SK-N-SH treated with all-trans-retinoic acid at 6 μM for 48 hours (cell line): ENCODE measurements around the gene D2HGDH.

Experiments used
- ATAC-seq: fragments of 200-7000 bp; cut with Tn5 transposase; 3 replicates; pipeline ENCODE4 v1.9.1; 2020; ENCODE audit warnings: mild to moderate bottlenecking, moderate library complexity
- ARNTL ChIP-seq: fragments of 450-650 bp; formaldehyde crosslinking; IDR thresholded peaks from 2 replicates; pipeline ENCODE4 v1.5.0; 2020; ENCODE audit warnings: low read depth, mild to moderate bottlenecking, moderate library complexity, borderline replicate concordance
- CREB5 ChIP-seq: fragments of 250-450 bp; sonication (Bioruptor Pico); IDR thresholded peaks from 2 replicates; pipeline ENCODE4 v1.5.1; 2020; ENCODE audit warnings: low read depth, mild to moderate bottlenecking, moderate library complexity
- CSDC2 ChIP-seq: fragments of 250-450 bp; sonication (Bioruptor Pico); IDR thresholded peaks from 2 replicates; pipeline ENCODE4 v1.5.0; 2020; ENCODE audit warnings: mild to moderate bottlenecking, moderate library complexity
- CSRNP3 ChIP-seq: fragments of 250-450 bp; sonication (Bioruptor Pico); IDR thresholded peaks from 2 replicates; pipeline ENCODE4 v1.5.1; 2021; ENCODE audit warnings: mild to moderate bottlenecking, moderate library complexity
- ESRRG ChIP-seq: fragments of 250-450 bp; sonication (Bioruptor Pico); IDR thresholded peaks from 2 replicates; pipeline ENCODE4 v1.6.1; 2021; ENCODE audit warnings: mild to moderate bottlenecking
- GLIS3 ChIP-seq: fragments of 250-450 bp; sonication (Bioruptor Pico); IDR thresholded peaks from 2 replicates; pipeline ENCODE4 v1.5.0; 2020; ENCODE audit warnings: mild to moderate bottlenecking, moderate library complexity
- ISL1 ChIP-seq: fragments of 250-450 bp; sonication (Bioruptor Pico); IDR thresholded peaks from 2 replicates; pipeline ENCODE4 v2.1.2; 2022; ENCODE audit warnings: mild to moderate bottlenecking, moderate library complexity
- OSR1 ChIP-seq: fragments of 250-450 bp; sonication (Bioruptor Pico); IDR thresholded peaks from 2 replicates; pipeline ENCODE4 v1.8.0; 2022; ENCODE audit warnings: moderate library complexity, mild to moderate bottlenecking, inconsistent platforms
- PATZ1 ChIP-seq: fragments of 250-450 bp; sonication (Bioruptor Pico); IDR thresholded peaks from 2 replicates; pipeline ENCODE4 v1.8.0; 2020; ENCODE audit warnings: mild to moderate bottlenecking, moderate library complexity, borderline replicate concordance
- PPARA ChIP-seq: fragments of 250-450 bp; sonication (Bioruptor Pico); IDR thresholded peaks from 2 replicates; pipeline ENCODE4 v1.5.0; 2020; ENCODE audit warnings: mild to moderate bottlenecking, borderline replicate concordance
- RARB ChIP-seq: fragments of 250-450 bp; sonication (Bioruptor Pico); IDR thresholded peaks from 2 replicates; pipeline ENCODE4 v1.8.0; 2021; ENCODE audit warnings: mild to moderate bottlenecking, moderate library complexity
- SNAI2 ChIP-seq: fragments of 250-450 bp; sonication (Bioruptor Pico); IDR thresholded peaks from 2 replicates; pipeline ENCODE4 v1.5.0; 2020; ENCODE audit warnings: mild to moderate bottlenecking, moderate library complexity
- TCF4 ChIP-seq: fragments of 250-450 bp; sonication (Bioruptor Pico); IDR thresholded peaks from 2 replicates; pipeline ENCODE4 v1.8.0; 2021; ENCODE audit warnings: mild to moderate bottlenecking, moderate library complexity, borderline replicate concordance
- TSHZ2 ChIP-seq: fragments of 250-450 bp; sonication (Bioruptor Pico); IDR thresholded peaks from 2 replicates; pipeline ENCODE4 v1.5.0; 2020; ENCODE audit warnings: mild to moderate bottlenecking, moderate library complexity
- ZC3H10 ChIP-seq: fragments of 250-450 bp; sonication (Bioruptor Pico); IDR thresholded peaks from 2 replicates; pipeline ENCODE4 v1.5.1; 2021; ENCODE audit warnings: mild to moderate bottlenecking, moderate library complexity
- ZFP3 ChIP-seq: fragments of 250-450 bp; sonication (Bioruptor Pico); IDR thresholded peaks from 2 replicates; pipeline ENCODE4 v1.5.0; 2020; ENCODE audit warnings: mild to moderate bottlenecking, moderate library complexity
- ZFP30 ChIP-seq: fragments of 450-650 bp; formaldehyde crosslinking; IDR thresholded peaks from 2 replicates; pipeline ENCODE4 v1.5.0; 2022; ENCODE audit warnings: mild to moderate bottlenecking, moderate library complexity
- ZNF565 ChIP-seq: fragments of 450-650 bp; formaldehyde crosslinking; conservative IDR thresholded peaks from 2 replicates; pipeline ENCODE4 v1.5.0; 2020; ENCODE audit warnings: low read depth, mild to moderate bottlenecking, moderate library complexity

Gene D2HGDH

GRCh38 chr2:241808051-241808720 lies 73.8 kb downstream of the D2HGDH start (continued):
- TF ChIP-seq TSHZ2, result no peak

GRCh38 chr2:241808721-241809382 lies 74.4 kb downstream of the D2HGDH start, which contains the start of gene NEU4:
Gene NEU4, plus strand, starts transcription at chr2:241809193. Its CDS starts 5,292 bp downstream, at chr2:241814485.
- no peak for ATAC-seq
- TF ChIP-seq CSDC2 (CRISPR knock-in tag), result no peak

GRCh38 chr2:241809383-241810306 lies 75.2 kb downstream of the D2HGDH start:
- ATAC-seq, result no peak

GRCh38 chr2:241810307-241811200 lies 76.1 kb downstream of the D2HGDH start:
- TF ChIP-seq ARNTL (CRISPR knock-in tag) (no peak), TCF4 (CRISPR knock-in tag) (no peak), ZFP3 (CRISPR knock-in tag) (no peak), CREB5 (CRISPR knock-in tag) (no peak), GLIS3 (CRISPR knock-in tag) (no peak), ZFP30 (no peak), ZC3H10 (no peak), PPARA (CRISPR knock-in tag) (no peak), TSHZ2 (no peak), ZNF565 (CRISPR knock-in tag) (no peak)
- peak; percentile 28 for ATAC-seq

More at GRCh38 chr2:241809383-241810306, 75.2 kb downstream of the D2HGDH start:
- TF ChIP-seq RARB (CRISPR knock-in tag) (no peak), ISL1 (CRISPR knock-in tag) (no peak), SNAI2 (CRISPR knock-in tag) (no peak), ESRRG (CRISPR knock-in tag) (no peak), CSRNP3 (CRISPR knock-in tag) (no peak), ARNTL (CRISPR knock-in tag) (no peak), TCF4 (CRISPR knock-in tag) (no peak), OSR1 (no peak), PATZ1 (no peak)
- TF ChIP-seq, all 23 proteins: peak for 0
